ENCODE data around the gene CHPT1. TPM values are rescaled to one million over a fixed set of nuclear protein-coding genes. Genes with fewer than 3 reads are reported as not detected.

The CHPT1 gene
- polyA plus RNA-seq, 1 of the 3 experiments (the other 2 are of a cell fraction) = 12.0 TPM

GRCh38 chr12:101750152-101750551, 52.7 kb downstream of the CHPT1 start:
- no peaks in the 10 kb centered on the region for H3K27me3 ChIP-seq (ENCODE audit: insufficient read depth)
- peaks cover 19 to 38% of the 10 kb centered on the region in 2 experiments for H3K36me3 ChIP-seq (replicated peaks in 1 of 2; ENCODE audit: control insufficient read depth in 1 of 2, insufficient read depth in 2 of 2, low read length in 1 of 2)
- POLR2A ChIA-PET = no interaction called here
- no peaks in the 10 kb centered on the region for H3F3A ChIP-seq (replicated peaks; ENCODE audit: insufficient read depth)
- peaks cover 0 to 4% of the 10 kb centered on the region in 2 experiments; a peak in 1 of 4 replicates for H3K4me1 ChIP-seq (ENCODE audit: control insufficient read depth in 1 of 2, insufficient read depth in 2 of 2, low read depth in 1 of 2, low read length in 1 of 2)
- no peak overlapping the region for H3K4me2 ChIP-seq
- H2AFZ ChIP-seq (ENCODE audit: low read depth) = no peak overlapping the region
- H4K20me1 ChIP-seq (ENCODE audit: insufficient read depth) = no peaks in the 10 kb centered on the region
- no peak overlapping the region for H3K27ac ChIP-seq (ENCODE audit: low read depth in 2 of 2, low read length in 1 of 2)
- no peaks in the 10 kb centered on the region for H3K79me2 ChIP-seq (ENCODE audit: insufficient read depth)
- H3K4me3 ChIP-seq (ENCODE audit: low read depth in 2 of 2, low read length in 1 of 2) = no peak overlapping the region
- no peaks in the 10 kb centered on the region for H3K9me3 ChIP-seq
- TF ChIP-seq SMC3 (IDR thresholded peaks at IDR 0.05; ENCODE audit: low read depth, low read length) (no peak), REST (IDR thresholded peaks at IDR 0.05; ENCODE audit: low read depth, low read length) (no peak), TEAD4 (IDR thresholded peaks at IDR 0.05; ENCODE audit: borderline replicate concordance, insufficient read depth) (no peak), USF1 (IDR thresholded peaks at IDR 0.05; ENCODE audit: borderline replicate concordance, low read depth) (no peak), POLR2AphosphoS5 (IDR thresholded peaks at IDR 0.05; ENCODE audit: low read depth, low read length) (no peak), FOXM1 (IDR thresholded peaks at IDR 0.05; ENCODE audit: low read depth) (no peak), TAF1 (IDR thresholded peaks at IDR 0.05; ENCODE audit: borderline replicate concordance, low read depth, low read length) (no peak), YY1 (IDR thresholded peaks at IDR 0.05; ENCODE audit: low read depth) (no peak), EZH2phosphoT487 (IDR thresholded peaks at IDR 0.05; ENCODE audit: borderline replicate concordance, low read depth) (no peak), MXI1 (IDR thresholded peaks at IDR 0.05; ENCODE audit: low read depth, low read length) (no peak), PBX3 (IDR thresholded peaks at IDR 0.05) (no peak)
- no peak for DNase-seq
- 94% methylated on average over 4 of the region's 4 CpGs for WGBS (ENCODE audit: low lambda C conversion rate)
- no peaks in the 10 kb centered on the region for H3K9me2 ChIP-seq
- no peak overlapping the region for H3K9ac ChIP-seq
- CTCF ChIA-PET = no interaction called here

Measured in SK-N-SH (cell line).